DMS114 treated with DMSO at 0.1 percent for 48 hours (cell line): ENCODE results near the gene COL7A1.

Source experiments
- DNase-seq: peaks from one replicate; lab custom pipeline; 2025; ENCODE audit not compliant: unreplicated experiment; lab: John Stamatoyannopoulos, UW

The COL7A1 gene

GRCh38 chr3:48592519-48593087 lies 2.5 kb downstream of the COL7A1 start:
- DNase-seq = no peak

GRCh38 chr3:48591886-48592518 lies 3.1 kb downstream of the COL7A1 start:
- DNase-seq = no peak

GRCh38 chr3:48591436-48591835 lies 3.7 kb downstream of the COL7A1 start:
- no peak for DNase-seq

- DNase-seq = no peak
These were observed 6.9 kb downstream of the COL7A1 start for GRCh38 chr3:48588230-48588629.

- no peak for DNase-seq
These were observed 7.4 kb downstream of the COL7A1 start for GRCh38 chr3:48587686-48588085.

GRCh38 chr3:48585411-48585810 lies 9.7 kb downstream of the COL7A1 start:
- no peak for DNase-seq

GRCh38 chr3:48584836-48585235 lies 10.3 kb downstream of the COL7A1 start:
- DNase-seq = no peak

GRCh38 chr3:48581621-48582481 lies 13.3 kb downstream of the COL7A1 start:
- no peak for DNase-seq

- DNase-seq = no peak
These were observed 18.5 kb downstream of the COL7A1 start for GRCh38 chr3:48576647-48577046.

GRCh38 chr3:48575366-48575765 lies 19.8 kb downstream of the COL7A1 start:
- no peak for DNase-seq

- DNase-seq = no peak
These were observed 21.1 kb downstream of the COL7A1 start for GRCh38 chr3:48573973-48574585.

- DNase-seq = no peak
These were observed 22.6 kb downstream of the COL7A1 start for GRCh38 chr3:48572517-48572916.

- no peak for DNase-seq
These were observed 23.2 kb downstream of the COL7A1 start for GRCh38 chr3:48571938-48572337.

GRCh38 chr3:48569808-48570450 lies 25.2 kb downstream of the COL7A1 start:
- DNase-seq = no peak

GRCh38 chr3:48569400-48569799 lies 25.7 kb downstream of the COL7A1 start:
- no peak for DNase-seq

- no peak for DNase-seq
These were observed 26.7 kb downstream of the COL7A1 start for GRCh38 chr3:48568476-48568875.

GRCh38 chr3:48567500-48567899 lies 27.6 kb downstream of the COL7A1 start:
- DNase-seq = no peak

GRCh38 chr3:48567090-48567489 lies 28.0 kb downstream of the COL7A1 start:
- DNase-seq = no peak

- no peak for DNase-seq
These were observed 28.7 kb downstream of the COL7A1 start for GRCh38 chr3:48566401-48566760.

GRCh38 chr3:48565591-48566400 lies 29.3 kb downstream of the COL7A1 start:
- no peak for DNase-seq
